ENCODE measurements around the gene GPAT3.

DNA sequence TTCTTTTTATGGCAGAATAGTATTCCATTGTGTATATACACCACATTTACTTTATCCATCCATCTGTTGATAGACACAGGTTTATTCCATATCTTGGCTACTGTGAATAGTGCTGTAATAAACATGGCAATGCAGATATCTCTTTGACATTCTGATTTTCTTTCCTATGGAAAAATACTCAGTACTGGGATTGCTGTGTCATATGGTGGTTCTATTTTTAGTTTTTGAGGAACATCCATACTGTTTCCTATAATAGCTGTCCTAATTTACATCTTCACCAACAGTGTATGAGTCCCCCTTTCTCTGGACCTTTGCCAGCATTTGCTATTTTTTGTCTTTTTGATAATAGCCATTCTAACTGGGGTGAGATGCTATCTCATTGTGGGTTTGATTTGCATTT lies 73.5 kb downstream of the GPAT3 start:
- TF ChIP-seq EZH2phosphoT487 (IDR thresholded peaks at IDR 0.05; ENCODE audit: borderline replicate concordance, low read length) (no peak), EZH2 (IDR thresholded peaks at IDR 0.05; ENCODE audit: low read length, unreplicated experiment) (no peak)
- TF ChIP-seq, protein P1, sequence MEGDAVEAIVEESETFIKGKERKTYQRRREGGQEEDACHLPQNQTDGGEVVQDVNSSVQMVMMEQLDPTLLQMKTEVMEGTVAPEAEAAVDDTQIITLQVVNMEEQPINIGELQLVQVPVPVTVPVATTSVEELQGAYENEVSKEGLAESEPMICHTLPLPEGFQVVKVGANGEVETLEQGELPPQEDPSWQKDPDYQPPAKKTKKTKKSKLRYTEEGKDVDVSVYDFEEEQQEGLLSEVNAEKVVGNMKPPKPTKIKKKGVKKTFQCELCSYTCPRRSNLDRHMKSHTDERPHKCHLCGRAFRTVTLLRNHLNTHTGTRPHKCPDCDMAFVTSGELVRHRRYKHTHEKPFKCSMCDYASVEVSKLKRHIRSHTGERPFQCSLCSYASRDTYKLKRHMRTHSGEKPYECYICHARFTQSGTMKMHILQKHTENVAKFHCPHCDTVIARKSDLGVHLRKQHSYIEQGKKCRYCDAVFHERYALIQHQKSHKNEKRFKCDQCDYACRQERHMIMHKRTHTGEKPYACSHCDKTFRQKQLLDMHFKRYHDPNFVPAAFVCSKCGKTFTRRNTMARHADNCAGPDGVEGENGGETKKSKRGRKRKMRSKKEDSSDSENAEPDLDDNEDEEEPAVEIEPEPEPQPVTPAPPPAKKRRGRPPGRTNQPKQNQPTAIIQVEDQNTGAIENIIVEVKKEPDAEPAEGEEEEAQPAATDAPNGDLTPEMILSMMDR (conservative IDR thresholded peaks at IDR 0.05; ENCODE audit: low read depth, low read length), result no peak

Data from PC-3 (cell line).